ACC112 (cell line): Measurements from ENCODE around the gene FAM89A.
A peak's percentile ranks its signal among the peaks of the same experiment; 100 is the strongest.

Experiments used
- H2AFZ ChIP-seq: fragments of 200-600 bp; sonication (generic); one replicate; pipeline ENCODE4 v1.6.0; 2017; ENCODE audit warnings: antibody characterized with exemption, low read length; ENCODE audit not compliant: unreplicated experiment
- H3K27ac ChIP-seq: fragments of 200-600 bp; sonication (generic); 2 replicates; pipeline ENCODE4 v1.5.1; 2014; ENCODE audit warnings: low read depth, mild to moderate bottlenecking, antibody characterized with exemption, low read length, moderate library complexity
- H3K27me3 ChIP-seq: fragments of 200-600 bp; sonication (generic); 2 replicates; pipeline ENCODE4 v1.6.1; 2014; ENCODE audit warnings: mild to moderate bottlenecking, antibody characterized with exemption, low read length, moderate library complexity, mixed read lengths; ENCODE audit not compliant: insufficient read depth
- H3K36me3 ChIP-seq: fragments of 200-600 bp; sonication (generic); 2 replicates; pipeline ENCODE4 v1.6.1; 2016; ENCODE audit warnings: mild to moderate bottlenecking, antibody characterized with exemption, low read length, moderate library complexity, mixed read lengths; ENCODE audit not compliant: insufficient read depth
- H3K4me1 ChIP-seq: fragments of 200-600 bp; sonication (generic); one replicate; pipeline ENCODE4 v1.6.1; 2016; ENCODE audit warnings: low read length, mixed read lengths; ENCODE audit not compliant: insufficient read depth, unreplicated experiment, control insufficient read depth
- H3K4me3 ChIP-seq: fragments of 200-600 bp; sonication (generic); 2 replicates; pipeline ENCODE4 v1.5.1; 2014; ENCODE audit warnings: mild to moderate bottlenecking, low read depth, low read length
- H3K79me2 ChIP-seq: fragments of 200-600 bp; sonication (generic); one replicate; pipeline ENCODE4 v1.6.0; 2016; ENCODE audit warnings: low read length; ENCODE audit not compliant: control insufficient read depth, unreplicated experiment, insufficient read depth

FAM89A gene

DNA sequence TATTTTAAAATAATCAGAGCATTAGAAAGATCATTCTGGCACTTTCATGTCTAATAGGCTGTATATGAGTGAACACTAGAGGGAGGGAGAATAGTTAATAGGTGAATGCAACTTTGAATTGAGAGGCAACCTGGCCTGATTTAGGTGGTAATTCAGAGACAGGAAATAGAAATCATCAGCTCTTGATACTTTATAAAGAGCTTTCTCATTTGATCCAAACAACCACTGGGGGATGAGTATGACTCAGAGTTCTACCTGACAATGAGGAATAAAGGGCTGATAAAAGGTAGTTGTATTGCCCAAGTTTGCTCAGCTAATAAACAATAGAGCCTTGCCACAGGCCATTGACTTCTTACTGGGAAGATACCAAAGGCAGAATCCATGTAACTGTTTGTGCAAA lies 5.2 kb upstream of the FAM89A start:
- Histone ChIP-seq H3K36me3 (no peaks in the 10 kb centered on the region), H2AFZ (no peak overlapping the region), H3K27me3 (peaks cover 75% of the 10 kb centered on the region), H3K4me3 (no peak overlapping the region), H3K4me1 (no peaks in the 10 kb centered on the region), H3K79me2 (no peaks in the 10 kb centered on the region), H3K27ac (no peak overlapping the region)

DNA sequence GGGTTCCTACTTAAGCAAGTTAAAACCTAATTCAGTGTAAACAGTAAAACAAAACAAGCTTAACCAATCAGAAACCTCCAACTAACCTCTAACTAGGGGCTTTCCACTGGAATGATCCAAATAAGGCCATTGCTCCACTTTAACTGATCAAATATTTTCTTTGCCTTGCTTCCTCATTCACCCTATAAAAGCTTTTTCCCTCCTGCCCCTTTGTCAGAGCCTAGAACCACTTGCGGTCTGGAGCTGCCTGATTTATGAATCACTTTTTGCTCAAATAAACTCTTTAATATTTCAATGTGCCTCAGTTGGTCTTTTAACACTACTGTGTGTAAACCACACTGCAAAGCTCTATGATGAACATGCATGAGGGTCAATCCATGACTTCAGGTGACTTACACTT lies 4.5 kb upstream of the FAM89A start:
- H3K4me1 ChIP-seq, result no peaks in the 10 kb centered on the region
- no peak overlapping the region for H3K27ac ChIP-seq
- no peaks in the 10 kb centered on the region for H3K36me3 ChIP-seq
- H2AFZ ChIP-seq, result no peak overlapping the region
- no peak overlapping the region for H3K4me3 ChIP-seq
- peaks cover 78% of the 10 kb centered on the region for H3K27me3 ChIP-seq
- H3K79me2 ChIP-seq, result no peaks in the 10 kb centered on the region

DNA sequence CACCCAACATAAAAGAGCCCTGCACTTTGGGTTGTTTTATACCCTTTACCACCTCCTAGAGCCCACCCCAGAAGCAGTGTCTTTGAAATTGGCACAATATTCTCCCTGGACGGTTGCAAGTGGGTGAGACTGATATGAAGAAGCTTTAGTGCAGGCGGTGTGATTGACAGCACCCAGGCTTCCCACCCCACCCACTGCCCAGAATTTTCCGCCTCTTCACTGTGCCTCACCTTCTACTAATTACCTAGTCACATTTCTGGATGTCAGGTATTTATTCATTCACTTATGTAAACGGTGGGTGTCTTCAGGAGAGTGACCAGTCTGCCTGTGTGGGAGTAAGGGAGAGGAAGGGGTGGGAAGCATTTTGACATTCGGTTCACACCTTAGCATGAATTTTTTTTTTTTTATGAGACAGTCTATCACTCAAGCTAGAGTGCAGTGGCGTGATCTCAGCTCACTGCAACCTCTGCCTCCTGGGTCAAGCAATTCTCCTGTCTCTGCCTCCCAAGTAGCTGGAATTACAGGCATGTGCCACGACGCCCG lies 1.7 kb upstream of the FAM89A start:
- Histone ChIP-seq H3K4me1 (no peaks in the 10 kb centered on the region), H2AFZ (no peak overlapping the region), H3K27me3 (peaks cover 82% of the 10 kb centered on the region), H3K79me2 (no peaks in the 10 kb centered on the region), H3K4me3 (no peak overlapping the region), H3K27ac (no peak overlapping the region), H3K36me3 (no peaks in the 10 kb centered on the region)

DNA sequence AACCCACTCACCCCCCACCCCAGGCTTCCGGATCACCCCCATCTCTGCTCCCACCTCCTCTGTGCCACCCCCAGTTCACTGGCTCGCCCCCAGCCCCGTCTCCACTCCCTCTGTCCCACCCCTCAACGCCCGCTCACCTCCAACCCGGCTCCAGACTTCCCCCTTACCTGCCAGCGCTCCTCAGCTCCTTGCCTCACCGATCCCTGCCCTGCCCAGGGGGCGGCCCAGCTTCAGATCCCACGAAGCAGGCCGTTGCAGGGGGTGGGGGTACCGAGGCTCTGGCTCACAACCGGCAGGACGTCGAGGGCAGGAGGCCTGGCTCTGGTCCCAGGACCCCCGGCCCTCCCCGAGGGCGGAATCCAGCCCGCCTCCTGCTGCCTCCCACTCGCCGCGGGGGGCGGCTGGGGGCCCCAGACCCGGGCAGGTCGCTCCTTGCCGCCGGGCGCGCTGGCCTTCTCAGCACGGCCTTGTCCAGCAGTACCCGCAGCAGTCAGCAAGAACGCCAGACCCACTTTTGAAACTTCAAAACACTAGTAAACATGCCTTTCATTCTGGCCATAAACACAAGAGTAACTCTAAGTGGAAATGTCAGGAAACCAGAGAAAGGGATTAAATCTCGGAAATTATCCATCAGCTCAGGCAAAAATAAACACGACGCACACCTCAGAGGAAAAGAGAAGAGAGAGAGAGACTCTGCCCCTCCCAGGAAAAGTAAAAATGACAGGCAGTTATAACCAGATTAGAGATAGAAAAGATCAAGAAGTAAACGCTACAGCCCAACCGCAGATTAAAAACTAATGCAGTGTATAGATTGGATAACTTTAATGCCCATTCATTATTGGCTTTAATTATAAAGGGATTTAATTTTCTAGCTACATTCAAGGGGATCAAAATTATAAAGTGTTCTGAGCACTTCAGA lies 1.0 kb upstream of the FAM89A start:
- H3K27me3 ChIP-seq, result peaks cover 75% of the 10 kb centered on the region
- H3K79me2 ChIP-seq, result no peaks in the 10 kb centered on the region
- H3K4me3 ChIP-seq, result 0 out of 2 replicates have a peak overlapping the region, but pooled peaks have one; percentile 70
- H3K36me3 ChIP-seq, result no peaks in the 10 kb centered on the region
- H3K4me1 ChIP-seq, result no peaks in the 10 kb centered on the region
- no peak overlapping the region for H3K27ac ChIP-seq
- no peak overlapping the region for H2AFZ ChIP-seq

DNA sequence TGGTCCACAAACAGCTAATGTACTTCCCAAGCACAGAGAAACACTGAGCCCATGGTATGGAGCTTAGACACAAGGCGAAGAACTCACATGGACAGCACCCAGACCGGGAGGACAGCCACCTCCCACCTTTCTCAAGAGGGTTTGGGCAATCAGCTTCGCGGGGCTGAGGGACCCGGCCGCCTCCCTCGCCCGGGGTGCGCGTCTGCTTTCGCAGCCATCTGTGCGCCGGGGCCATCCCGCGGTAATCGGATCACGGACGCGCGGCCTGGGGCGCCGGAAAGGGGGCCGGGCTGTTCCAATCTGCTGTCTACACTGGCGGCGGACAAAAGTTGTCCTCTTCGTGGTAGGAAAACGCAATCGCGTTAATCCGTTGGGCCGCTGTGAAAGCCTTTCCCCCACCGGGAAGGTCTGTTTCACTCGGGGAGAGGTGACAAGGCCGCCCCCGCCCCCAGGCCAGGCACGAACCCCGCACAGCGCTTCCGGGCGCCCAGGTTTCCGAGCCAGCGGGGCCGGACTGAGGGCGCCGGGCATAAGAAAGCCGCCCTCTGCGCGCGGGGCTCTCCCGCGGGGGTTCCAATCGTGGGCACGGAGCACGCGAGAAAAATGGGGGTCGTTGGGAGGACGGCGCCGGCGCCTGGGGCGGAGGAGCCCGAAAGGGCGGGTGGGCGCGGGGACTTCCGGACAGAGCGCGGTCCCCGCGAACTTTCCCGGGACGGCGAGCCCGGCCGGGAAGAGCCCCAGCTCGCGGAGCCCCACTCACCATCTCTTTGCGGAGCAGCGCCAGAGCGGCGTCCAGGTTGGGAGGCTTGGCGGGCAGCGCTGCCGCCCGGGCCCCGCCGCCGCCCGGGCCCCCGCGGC lies 664 bp downstream of the FAM89A start:
- Histone ChIP-seq H3K36me3 (no peaks in the 10 kb centered on the region), H3K27me3 (peaks cover 58% of the 10 kb centered on the region), H3K4me3 (peak overlapping the region; percentile 70), H3K27ac (no peak overlapping the region), H3K79me2 (no peaks in the 10 kb centered on the region), H3K4me1 (no peaks in the 10 kb centered on the region), H2AFZ (peak overlapping the region; percentile 79)

DNA sequence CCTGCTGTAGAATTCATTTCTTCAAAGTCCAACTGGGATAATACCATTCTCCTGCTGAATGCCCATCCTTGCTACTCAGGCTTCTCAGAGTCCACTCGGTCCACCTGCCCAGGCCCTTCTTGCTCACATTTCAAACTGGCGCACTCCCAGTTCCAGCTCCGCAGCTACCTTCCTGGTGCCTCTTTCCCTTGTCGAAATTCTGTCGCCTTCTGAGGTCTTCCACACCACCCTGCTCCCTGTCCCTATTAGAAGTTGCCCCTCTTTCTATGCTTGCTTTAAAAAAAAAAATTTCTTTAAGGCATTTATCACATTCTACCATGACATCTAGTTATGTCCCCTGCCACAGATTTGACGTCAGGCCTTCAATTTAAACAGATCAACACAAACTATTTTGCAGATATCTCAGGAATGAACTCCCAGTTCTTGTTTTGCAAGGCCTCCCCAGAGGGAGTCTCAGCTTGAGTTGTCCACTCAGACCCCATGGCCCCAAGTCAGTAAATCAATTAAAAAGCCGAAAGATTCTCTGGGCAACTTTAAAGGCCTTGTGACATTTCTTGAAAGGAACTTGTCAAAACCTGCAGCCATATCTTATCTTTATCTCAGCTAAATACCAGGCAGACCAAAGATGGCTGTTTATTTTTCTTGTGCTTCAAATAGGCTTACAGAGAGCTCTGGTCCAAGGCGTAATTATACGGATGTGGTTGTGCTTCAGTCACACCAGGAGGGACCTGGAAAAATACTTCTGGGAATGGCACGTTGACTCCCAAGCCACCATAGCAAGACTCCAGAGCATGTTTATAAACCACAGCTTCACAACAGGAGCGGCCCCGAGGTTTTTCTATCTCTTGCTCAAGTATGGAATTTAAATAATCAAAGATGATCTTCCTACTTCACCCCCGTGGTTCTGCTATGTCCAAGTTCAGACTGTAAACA lies 2.2 kb downstream of the FAM89A start:
- Histone ChIP-seq H3K27ac (no peak overlapping the region), H3K4me1 (no peaks in the 10 kb centered on the region), H3K79me2 (no peaks in the 10 kb centered on the region), H3K4me3 (no peak overlapping the region), H2AFZ (no peak overlapping the region), H3K36me3 (no peaks in the 10 kb centered on the region), H3K27me3 (peaks cover 45% of the 10 kb centered on the region)

DNA sequence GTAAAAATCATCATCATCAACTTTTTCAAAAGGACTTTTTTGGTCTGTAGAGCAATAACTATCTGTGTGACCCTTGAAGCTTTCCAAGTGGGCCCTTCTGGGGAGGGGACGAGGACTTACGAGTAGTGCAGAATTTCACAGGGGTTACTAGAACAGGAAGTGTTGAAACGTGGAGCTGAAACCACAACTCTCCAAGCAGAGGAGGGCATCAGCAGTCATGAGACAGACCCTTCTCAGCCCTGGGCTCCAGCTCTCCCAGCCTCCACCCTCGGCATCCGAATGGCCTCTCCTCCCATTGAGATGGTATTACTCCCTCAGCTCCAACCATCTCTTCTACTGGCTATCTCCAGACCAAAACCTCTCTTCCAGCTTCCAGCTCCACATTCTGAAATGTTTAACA lies 3.6 kb downstream of the FAM89A start:
- Histone ChIP-seq H3K4me1 (no peaks in the 10 kb centered on the region), H3K27me3 (peaks cover 38% of the 10 kb centered on the region), H3K4me3 (no peak overlapping the region), H3K79me2 (no peaks in the 10 kb centered on the region), H2AFZ (no peak overlapping the region), H3K36me3 (no peaks in the 10 kb centered on the region), H3K27ac (no peak overlapping the region)

DNA sequence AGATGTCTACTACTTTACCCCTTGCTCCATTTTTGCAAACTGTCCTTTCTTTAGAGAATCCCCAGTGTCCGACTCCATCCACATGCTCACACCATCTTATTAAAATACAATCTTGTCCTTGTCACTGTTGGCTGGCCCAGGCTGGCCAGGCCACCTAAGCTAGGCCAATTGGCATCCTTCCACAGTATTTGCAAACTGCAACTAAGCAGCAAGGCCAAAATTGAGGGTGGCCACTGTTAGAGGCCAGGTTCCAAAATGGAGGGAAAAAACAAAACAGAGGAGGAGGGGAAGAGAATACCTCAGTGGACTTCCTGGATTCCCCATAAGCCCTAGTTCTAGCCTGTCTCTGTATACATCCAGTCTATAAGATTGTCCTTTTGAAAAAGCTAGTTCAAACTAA lies 4.3 kb downstream of the FAM89A start:
- no peak overlapping the region for H2AFZ ChIP-seq
- H3K4me3 ChIP-seq, result no peak overlapping the region
- H3K4me1 ChIP-seq, result no peaks in the 10 kb centered on the region
- peaks cover 32% of the 10 kb centered on the region for H3K27me3 ChIP-seq
- no peaks in the 10 kb centered on the region for H3K36me3 ChIP-seq
- no peak overlapping the region for H3K27ac ChIP-seq
- no peaks in the 10 kb centered on the region for H3K79me2 ChIP-seq

DNA sequence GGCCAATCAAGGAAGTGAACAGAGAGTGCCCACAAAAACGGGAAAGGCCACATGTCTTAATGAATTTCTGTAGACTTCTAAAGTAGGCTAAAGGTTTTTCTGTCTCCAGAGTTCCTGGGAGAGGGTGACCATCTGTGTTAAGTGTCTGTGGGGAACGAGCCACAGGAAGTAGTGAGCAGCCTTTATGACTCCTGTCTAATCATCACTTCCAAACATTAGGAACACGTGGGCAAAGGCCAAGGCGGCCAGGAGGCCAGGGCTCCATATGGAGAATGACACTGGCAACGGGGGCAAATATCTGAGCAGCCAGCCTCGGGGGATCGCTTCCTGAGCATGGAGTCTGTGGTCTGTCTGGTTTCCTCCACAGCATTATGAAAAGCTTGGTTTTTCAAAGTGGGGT lies 7.1 kb downstream of the FAM89A start:
- Histone ChIP-seq H3K4me3 (no peak overlapping the region), H3K79me2 (no peaks in the 10 kb centered on the region), H2AFZ (no peak overlapping the region), H3K4me1 (no peaks in the 10 kb centered on the region), H3K36me3 (no peaks in the 10 kb centered on the region), H3K27ac (no peak overlapping the region), H3K27me3 (peaks cover 8% of the 10 kb centered on the region)

DNA sequence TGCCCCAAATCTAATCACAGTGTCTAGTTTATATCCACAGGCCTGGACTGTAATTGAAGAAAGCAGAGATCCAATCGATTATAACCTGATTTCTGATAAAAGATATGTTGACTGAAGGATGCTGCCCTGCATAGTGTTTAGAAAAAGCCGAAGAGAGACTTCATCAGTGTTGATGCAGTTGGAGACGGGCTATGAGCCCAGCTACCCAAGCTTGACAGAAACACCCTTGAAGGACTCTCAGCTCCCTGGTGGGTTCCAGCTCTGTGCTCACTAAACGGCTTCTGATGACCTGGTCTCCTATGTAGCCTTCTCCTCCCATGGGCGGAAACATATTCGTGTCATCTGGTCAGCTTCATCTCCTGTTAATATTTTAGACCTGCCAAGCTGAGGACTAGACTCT lies 10.2 kb downstream of the FAM89A start:
- Histone ChIP-seq H3K27me3 (no peaks in the 10 kb centered on the region), H3K36me3 (no peaks in the 10 kb centered on the region), H3K27ac (no peak overlapping the region), H3K4me1 (no peaks in the 10 kb centered on the region), H3K4me3 (no peak overlapping the region), H2AFZ (no peak overlapping the region), H3K79me2 (no peaks in the 10 kb centered on the region)
